Chondrocyte (in vitro differentiated cells): Measurements from ENCODE around the gene GALNT14. TPM values are rescaled to one million over a fixed set of nuclear protein-coding genes. Genes with fewer than 3 reads are reported as not detected.

ENCODE experiments used
- DNase-seq: peaks from one replicate; pipeline ENCODE4 v3.0.0; 2021; ENCODE audit warnings: mixed read lengths, low spot score
- H3K27ac Mint-ChIP-seq: one replicate; pipeline ENCODE4 v1.8.0; 2021; ENCODE audit warnings: mild to moderate bottlenecking, moderate library complexity, mixed read lengths; ENCODE audit not compliant: unreplicated experiment
- H3K27me3 Mint-ChIP-seq: 2 replicates; pipeline ENCODE4 v1.8.0; 2021; ENCODE audit warnings: low read depth, mixed read lengths
- H3K36me3 Mint-ChIP-seq: 2 replicates; pipeline ENCODE4 v1.8.0; 2021; ENCODE audit warnings: low read depth, mixed read lengths
- H3K4me1 Mint-ChIP-seq: 2 replicates; pipeline ENCODE4 v1.8.0; 2021; ENCODE audit warnings: low read depth, mild to moderate bottlenecking, mixed read lengths
- H3K4me3 Mint-ChIP-seq: one replicate; pipeline ENCODE4 v1.8.0; 2021; ENCODE audit warnings: mild to moderate bottlenecking, moderate library complexity, mixed read lengths; ENCODE audit not compliant: unreplicated experiment
- H3K9me3 Mint-ChIP-seq: 2 replicates; pipeline ENCODE4 v1.8.0; 2021; ENCODE audit warnings: low read depth, mixed read lengths
- total RNA-seq: library from RNA; stranded (reverse); gene quantifications from 3 replicates; pipeline ENCODE4 v1.2.1, GENCODE V29; 2021
- TF ChIP-seq, protein P1 (sequence below): fragments of 200-600 bp; sonication (generic); IDR thresholded peaks from 2 replicates; pipeline ENCODE4 v1.5.0; 2021; ENCODE audit warnings: antibody characterized with exemption, mild to moderate bottlenecking, moderate library complexity

Gene GALNT14
- total RNA-seq, 1 donor from 2014 or later, result 17.8 TPM

DNA sequence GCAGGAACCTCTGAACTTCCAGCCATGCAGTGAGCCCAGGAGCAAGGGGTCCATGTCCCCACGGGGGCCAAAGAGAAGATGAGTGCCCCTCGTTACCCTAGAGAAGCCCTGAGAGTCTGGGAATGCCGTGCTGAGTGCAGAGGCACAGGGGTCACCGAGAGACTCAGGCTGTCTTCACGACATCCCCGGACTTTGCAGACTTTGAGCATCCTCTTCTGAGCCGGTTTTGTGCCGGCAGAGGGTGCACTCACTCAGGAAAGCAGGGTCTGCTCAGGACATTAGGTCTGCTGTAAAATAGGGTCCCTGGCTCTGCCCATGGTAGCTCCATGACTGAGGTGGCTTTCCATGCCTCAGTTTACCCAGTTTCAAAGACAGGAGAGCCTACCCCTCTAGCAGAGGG lies 71.0 kb downstream of the GALNT14 start:
- Mint-ChIP-seq H3K27ac (no peak overlapping the region), H3K4me3 (no peak overlapping the region), H3K4me1 (no peaks in the 10 kb centered on the region), H3K36me3 (no peaks in the 10 kb centered on the region), H3K27me3 (peaks cover 9% of the 10 kb centered on the region), H3K9me3 (peaks cover 6% of the 10 kb centered on the region)
- TF ChIP-seq, protein P1, sequence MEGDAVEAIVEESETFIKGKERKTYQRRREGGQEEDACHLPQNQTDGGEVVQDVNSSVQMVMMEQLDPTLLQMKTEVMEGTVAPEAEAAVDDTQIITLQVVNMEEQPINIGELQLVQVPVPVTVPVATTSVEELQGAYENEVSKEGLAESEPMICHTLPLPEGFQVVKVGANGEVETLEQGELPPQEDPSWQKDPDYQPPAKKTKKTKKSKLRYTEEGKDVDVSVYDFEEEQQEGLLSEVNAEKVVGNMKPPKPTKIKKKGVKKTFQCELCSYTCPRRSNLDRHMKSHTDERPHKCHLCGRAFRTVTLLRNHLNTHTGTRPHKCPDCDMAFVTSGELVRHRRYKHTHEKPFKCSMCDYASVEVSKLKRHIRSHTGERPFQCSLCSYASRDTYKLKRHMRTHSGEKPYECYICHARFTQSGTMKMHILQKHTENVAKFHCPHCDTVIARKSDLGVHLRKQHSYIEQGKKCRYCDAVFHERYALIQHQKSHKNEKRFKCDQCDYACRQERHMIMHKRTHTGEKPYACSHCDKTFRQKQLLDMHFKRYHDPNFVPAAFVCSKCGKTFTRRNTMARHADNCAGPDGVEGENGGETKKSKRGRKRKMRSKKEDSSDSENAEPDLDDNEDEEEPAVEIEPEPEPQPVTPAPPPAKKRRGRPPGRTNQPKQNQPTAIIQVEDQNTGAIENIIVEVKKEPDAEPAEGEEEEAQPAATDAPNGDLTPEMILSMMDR, result peak; percentile 33
- DNase-seq, result no peak

DNA sequence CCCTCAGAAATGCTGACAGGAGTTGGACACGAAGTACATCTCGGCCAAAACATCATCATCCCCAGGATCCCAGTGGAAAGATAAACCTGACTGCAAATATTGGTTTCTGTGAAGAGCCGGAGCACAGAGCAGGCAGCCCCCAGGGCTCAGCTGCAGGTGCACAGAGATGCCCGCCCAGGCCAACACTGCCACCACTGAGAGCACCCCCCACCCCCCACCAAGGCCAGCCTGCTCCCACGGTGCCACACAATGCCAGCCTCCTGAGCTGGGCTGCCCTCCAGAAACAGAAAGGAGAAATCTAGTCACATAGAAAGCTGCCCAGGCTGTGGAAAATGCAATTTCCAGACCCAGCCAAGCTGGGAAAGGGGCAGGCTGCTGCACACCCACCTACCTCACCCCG lies 71.7 kb downstream of the GALNT14 start:
- Mint-ChIP-seq H3K4me3 (no peak overlapping the region), H3K27me3 (peaks cover 6% of the 10 kb centered on the region), H3K36me3 (no peaks in the 10 kb centered on the region), H3K4me1 (no peaks in the 10 kb centered on the region), H3K27ac (no peak overlapping the region), H3K9me3 (peaks cover 9% of the 10 kb centered on the region)
- TF ChIP-seq, protein P1, result no peak
- DNase-seq, result no peak

DNA sequence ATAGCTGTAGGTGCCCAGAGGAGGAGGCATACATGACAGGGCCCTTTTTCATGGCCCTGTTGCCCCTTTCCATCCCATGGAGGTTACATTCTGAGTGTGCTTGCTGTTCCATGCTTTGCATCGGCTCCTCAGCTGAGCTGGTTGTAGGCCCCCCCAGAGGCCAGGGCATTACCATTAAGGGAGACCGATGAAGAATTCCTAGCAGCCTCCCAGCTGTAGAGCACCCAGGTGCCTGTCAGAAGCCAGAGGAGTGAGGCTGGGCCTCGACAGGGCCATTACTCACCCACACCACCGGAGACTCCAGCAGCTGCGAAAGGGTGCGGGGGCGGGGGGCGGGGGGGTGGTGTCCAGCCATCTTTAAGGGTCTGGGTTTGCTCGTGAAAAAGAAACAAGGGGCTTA lies 72.2 kb downstream of the GALNT14 start:
- H3K27me3 Mint-ChIP-seq, result peaks cover 8% of the 10 kb centered on the region
- no peak overlapping the region for H3K27ac Mint-ChIP-seq
- TF ChIP-seq, protein P1, result no peak
- DNase-seq, result no peak
- no peaks in the 10 kb centered on the region for H3K4me1 Mint-ChIP-seq
- H3K9me3 Mint-ChIP-seq, result peaks cover 9% of the 10 kb centered on the region
- no peaks in the 10 kb centered on the region for H3K36me3 Mint-ChIP-seq
- no peak overlapping the region for H3K4me3 Mint-ChIP-seq

DNA sequence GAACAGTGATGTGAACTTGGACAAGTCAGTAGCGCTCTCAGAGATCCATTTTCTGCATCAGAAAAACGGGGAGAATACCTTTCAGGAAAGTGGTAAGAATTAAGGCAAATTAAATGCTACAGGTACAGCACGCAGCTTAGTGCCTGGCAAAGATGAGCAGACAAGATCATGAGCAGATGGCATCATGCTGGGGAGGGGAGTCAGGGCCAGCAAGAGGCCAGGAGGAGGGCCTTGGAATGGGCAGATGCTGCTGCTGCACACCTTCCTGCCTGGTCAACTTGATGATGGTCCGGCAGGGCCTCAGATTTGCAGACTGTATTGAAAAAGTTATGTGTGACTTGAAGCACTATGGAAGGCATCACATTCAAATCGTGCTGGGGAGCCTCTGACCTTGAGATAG lies 72.9 kb downstream of the GALNT14 start:
- Mint-ChIP-seq H3K27ac (no peak overlapping the region), H3K27me3 (peaks cover 8% of the 10 kb centered on the region), H3K4me1 (no peaks in the 10 kb centered on the region), H3K36me3 (no peaks in the 10 kb centered on the region), H3K4me3 (no peak overlapping the region), H3K9me3 (peaks cover 12% of the 10 kb centered on the region)
- TF ChIP-seq, protein P1, result no peak
- DNase-seq, result no peak

DNA sequence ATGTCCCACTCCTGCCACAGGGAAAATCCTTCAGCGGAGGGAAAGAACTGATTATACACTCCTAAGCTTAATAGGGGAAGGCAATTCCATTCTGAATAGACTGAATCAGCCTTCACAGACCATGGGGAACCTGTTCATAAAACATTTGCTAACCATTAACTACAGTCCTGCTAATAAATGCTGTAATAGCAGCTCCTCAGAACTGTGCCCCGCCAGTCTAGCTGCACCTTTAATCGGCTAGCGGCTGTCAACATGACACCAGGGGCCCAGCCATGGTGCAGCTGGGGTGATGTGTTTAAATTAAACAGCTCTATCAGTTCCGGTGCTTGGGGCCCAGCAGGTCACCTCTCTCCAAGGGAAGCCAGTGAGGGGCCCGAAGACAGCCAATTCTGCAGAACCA lies 77.8 kb downstream of the GALNT14 start:
- Mint-ChIP-seq H3K27ac (no peak overlapping the region), H3K4me3 (no peak overlapping the region), H3K4me1 (no peaks in the 10 kb centered on the region), H3K27me3 (peaks cover 3% of the 10 kb centered on the region), H3K36me3 (no peaks in the 10 kb centered on the region), H3K9me3 (peaks cover 12% of the 10 kb centered on the region)
- no peak for DNase-seq
- TF ChIP-seq, protein P1, result no peak
